Astrocyte (in vitro differentiated cells and primary cell): ENCODE data around the gene CCNK. TPM values are rescaled to one million over a fixed set of nuclear protein-coding genes. Genes with fewer than 3 reads are reported as not detected.

Experiments
- DNase-seq: peaks from one replicate; pipeline ENCODE4 v3.0.0-alpha.2; 2010; ENCODE audit warnings: low read depth
- FAIRE-seq: peaks from 2 replicates; lab custom pipeline; 2011; peaks lifted over from hg19 to GRCh38; lab: Jason Lieb, UNC
- H2AFZ ChIP-seq: 2 replicates; pipeline ENCODE4 v1.6.0; 2012; ENCODE audit warnings: low read depth, low read length, inconsistent platforms
- H3K27ac ChIP-seq: 2 replicates; pipeline ENCODE4 v1.5.1; 2011; ENCODE audit warnings: low read depth, low read length, inconsistent platforms
- H3K27me3 ChIP-seq: 2 replicates; pipeline ENCODE4 v1.6.0; 2011; ENCODE audit warnings: low read length, inconsistent platforms; ENCODE audit not compliant: insufficient read depth
- H3K36me3 ChIP-seq: 2 replicates; pipeline ENCODE4 v1.5.1; 2011; ENCODE audit warnings: low read length, inconsistent platforms; ENCODE audit not compliant: insufficient read depth
- H3K4me1 ChIP-seq: 2 replicates; pipeline ENCODE4 v1.5.1; 2011; ENCODE audit warnings: low read length, inconsistent platforms; ENCODE audit not compliant: insufficient read depth
- H3K4me2 ChIP-seq: 2 replicates; pipeline ENCODE4 v1.6.0; 2012; ENCODE audit warnings: low read length, inconsistent platforms
- H3K4me3 ChIP-seq: 2 replicates; pipeline ENCODE4 v1.5.1; 2011; ENCODE audit warnings: low read depth, mild to moderate bottlenecking, low read length, inconsistent platforms; ENCODE audit not compliant: insufficient read depth
- H3K79me2 ChIP-seq: 2 replicates; pipeline ENCODE4 v1.6.0; 2012; ENCODE audit warnings: mild to moderate bottlenecking, low read length, inconsistent platforms; ENCODE audit not compliant: insufficient read depth
- H3K9ac ChIP-seq: 2 replicates; pipeline ENCODE4 v1.6.0; 2012; ENCODE audit warnings: mild to moderate bottlenecking, low read length, inconsistent platforms
- H3K9me3 ChIP-seq: 2 replicates; pipeline ENCODE4 v1.5.1; 2012; ENCODE audit warnings: low read depth, mild to moderate bottlenecking, low read length, inconsistent platforms; ENCODE audit not compliant: insufficient read depth
- H4K20me1 ChIP-seq: 2 replicates; pipeline ENCODE4 v1.6.0; 2012; ENCODE audit warnings: low read length, inconsistent platforms; ENCODE audit not compliant: insufficient read depth
- H3K27ac Mint-ChIP-seq: one replicate; pipeline ENCODE4 v1.8.0; 2021; ENCODE audit warnings: mild to moderate bottlenecking, mixed read lengths; ENCODE audit not compliant: unreplicated experiment
- H3K27me3 Mint-ChIP-seq: one replicate; pipeline ENCODE4 v1.8.0; 2021; ENCODE audit warnings: low read depth, mixed read lengths; ENCODE audit not compliant: unreplicated experiment
- H3K36me3 Mint-ChIP-seq: one replicate; pipeline ENCODE4 v1.8.0; 2021; ENCODE audit warnings: low read depth, mixed read lengths; ENCODE audit not compliant: unreplicated experiment
- H3K4me1 Mint-ChIP-seq: one replicate; pipeline ENCODE4 v1.8.0; 2021; ENCODE audit warnings: low read depth, mixed read lengths; ENCODE audit not compliant: unreplicated experiment
- H3K4me3 Mint-ChIP-seq: one replicate; pipeline ENCODE4 v1.8.0; 2021; ENCODE audit warnings: mild to moderate bottlenecking, moderate library complexity, mixed read lengths; ENCODE audit not compliant: unreplicated experiment
- H3K9me3 Mint-ChIP-seq: one replicate; pipeline ENCODE4 v1.8.0; 2021; ENCODE audit warnings: mild to moderate bottlenecking, mixed read lengths; ENCODE audit not compliant: unreplicated experiment
- EZH2 ChIP-seq: IDR thresholded peaks from 2 replicates; pipeline ENCODE4 v1.6.1; 2012; ENCODE audit warnings: mild to moderate bottlenecking, low read length, inconsistent platforms; ENCODE audit not compliant: insufficient read depth
- total RNA-seq: library from RNA; stranded (reverse); gene quantifications from 2 replicates; pipeline ENCODE4 v1.2.1, GENCODE V29; 2021
- TF ChIP-seq, protein P1 (sequence below): IDR thresholded peaks from 2 replicates; pipeline ENCODE4 v1.5.1; 2011; ENCODE audit warnings: low read depth, mild to moderate bottlenecking, inconsistent platforms, low read length, moderate library complexity; ENCODE audit not compliant: insufficient read depth

The CCNK gene
- total RNA-seq, 1 donor from 2014 or later = 121 TPM

GRCh38 chr14:99537399-99537798 is 56.2 kb downstream of the CCNK start:
- Histone ChIP-seq H3K36me3 (no peaks in the 10 kb centered on the region), H3K79me2 (peaks cover 75% of the 10 kb centered on the region), H3K9me3 (no peaks in the 10 kb centered on the region), H4K20me1 (peaks cover 19% of the 10 kb centered on the region), H3K4me2 (peak overlapping the region; percentile 73), H3K4me1 (peaks cover 43% of the 10 kb centered on the region), H3K27ac (peak overlapping the region; percentile 73), H2AFZ (no peak overlapping the region), H3K27me3 (no peaks in the 10 kb centered on the region), H3K4me3 (no peak overlapping the region), H3K9ac (peak overlapping the region; percentile 60)
- Mint-ChIP-seq H3K27me3 (peaks cover 10% of the 10 kb centered on the region), H3K4me3 (no peak overlapping the region), H3K27ac (no peak overlapping the region), H3K36me3 (no peaks in the 10 kb centered on the region), H3K9me3 (no peaks in the 10 kb centered on the region), H3K4me1 (peaks cover 15% of the 10 kb centered on the region)
- DNase-seq = peak; percentile 85
- no peak for FAIRE-seq
- TF ChIP-seq, protein P1, sequence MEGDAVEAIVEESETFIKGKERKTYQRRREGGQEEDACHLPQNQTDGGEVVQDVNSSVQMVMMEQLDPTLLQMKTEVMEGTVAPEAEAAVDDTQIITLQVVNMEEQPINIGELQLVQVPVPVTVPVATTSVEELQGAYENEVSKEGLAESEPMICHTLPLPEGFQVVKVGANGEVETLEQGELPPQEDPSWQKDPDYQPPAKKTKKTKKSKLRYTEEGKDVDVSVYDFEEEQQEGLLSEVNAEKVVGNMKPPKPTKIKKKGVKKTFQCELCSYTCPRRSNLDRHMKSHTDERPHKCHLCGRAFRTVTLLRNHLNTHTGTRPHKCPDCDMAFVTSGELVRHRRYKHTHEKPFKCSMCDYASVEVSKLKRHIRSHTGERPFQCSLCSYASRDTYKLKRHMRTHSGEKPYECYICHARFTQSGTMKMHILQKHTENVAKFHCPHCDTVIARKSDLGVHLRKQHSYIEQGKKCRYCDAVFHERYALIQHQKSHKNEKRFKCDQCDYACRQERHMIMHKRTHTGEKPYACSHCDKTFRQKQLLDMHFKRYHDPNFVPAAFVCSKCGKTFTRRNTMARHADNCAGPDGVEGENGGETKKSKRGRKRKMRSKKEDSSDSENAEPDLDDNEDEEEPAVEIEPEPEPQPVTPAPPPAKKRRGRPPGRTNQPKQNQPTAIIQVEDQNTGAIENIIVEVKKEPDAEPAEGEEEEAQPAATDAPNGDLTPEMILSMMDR = no peak
- TF ChIP-seq EZH2 = no peak

DNA sequence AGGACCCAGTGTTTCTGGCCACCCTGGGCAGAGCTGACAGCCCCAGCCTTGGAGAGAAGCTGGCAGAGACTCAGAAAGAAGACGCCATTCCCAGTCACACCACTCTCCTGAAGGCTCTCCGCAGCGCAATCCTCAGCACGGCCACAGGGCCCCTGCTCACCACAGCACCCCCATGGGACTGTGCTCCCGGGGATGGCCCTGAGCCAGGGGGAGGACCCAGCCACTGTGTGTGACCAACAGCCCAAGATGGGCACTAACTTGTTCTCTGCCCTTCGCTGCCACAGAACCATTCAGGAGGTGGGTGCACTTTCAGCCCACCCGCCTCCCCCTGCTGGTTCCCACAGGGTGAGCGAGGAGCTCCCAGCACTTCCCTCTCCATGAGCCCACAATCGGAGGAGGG is 57.1 kb downstream of the CCNK start:
- DNase-seq (peak; percentile 28), FAIRE-seq (no peak)
- Histone ChIP-seq H3K27ac (peak overlapping the region; percentile 73), H3K4me1 (peaks cover 41% of the 10 kb centered on the region), H3K79me2 (peaks cover 80% of the 10 kb centered on the region), H4K20me1 (peaks cover 25% of the 10 kb centered on the region), H3K27me3 (no peaks in the 10 kb centered on the region), H3K36me3 (no peaks in the 10 kb centered on the region), H2AFZ (peak overlapping the region; percentile 15), H3K9ac (peak overlapping the region; percentile 60), H3K4me2 (peak overlapping the region; percentile 73), H3K4me3 (no peak overlapping the region), H3K9me3 (no peaks in the 10 kb centered on the region)
- Mint-ChIP-seq H3K36me3 (no peaks in the 10 kb centered on the region), H3K27ac (peak overlapping the region; percentile 18), H3K4me3 (no peak overlapping the region), H3K4me1 (peaks cover 15% of the 10 kb centered on the region), H3K9me3 (no peaks in the 10 kb centered on the region), H3K27me3 (peaks cover 16% of the 10 kb centered on the region)
- TF ChIP-seq, protein P1 = peak; percentile 20
- no peak for TF ChIP-seq EZH2

DNA sequence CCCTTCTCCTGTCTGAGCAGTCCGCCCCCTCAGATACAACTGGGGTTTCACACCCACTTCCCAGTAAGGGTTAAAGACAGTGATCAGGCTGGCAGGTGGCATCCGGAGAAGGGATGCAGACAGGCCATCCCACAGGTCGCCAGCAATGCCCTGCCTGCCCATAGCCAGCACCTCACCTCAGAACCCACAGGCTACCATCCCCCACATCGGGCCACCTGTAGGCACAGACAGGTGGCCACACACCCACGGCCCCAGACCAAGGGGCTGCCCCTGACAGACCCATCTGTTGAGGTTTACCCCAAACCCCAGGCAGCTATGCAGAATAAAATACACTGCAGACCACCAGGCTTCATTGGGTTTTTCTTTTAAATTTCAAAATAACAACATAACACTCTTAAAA is 57.5 kb downstream of the CCNK start:
- Histone ChIP-seq H3K4me2 (peak overlapping the region; percentile 73), H2AFZ (no peak overlapping the region), H3K4me1 (peaks cover 41% of the 10 kb centered on the region), H3K9me3 (no peaks in the 10 kb centered on the region), H3K79me2 (peaks cover 80% of the 10 kb centered on the region), H3K27ac (no peak overlapping the region), H3K9ac (peak overlapping the region; percentile 60), H3K4me3 (no peak overlapping the region), H3K36me3 (no peaks in the 10 kb centered on the region), H4K20me1 (peaks cover 29% of the 10 kb centered on the region), H3K27me3 (no peaks in the 10 kb centered on the region)
- Mint-ChIP-seq H3K4me1 (peaks cover 15% of the 10 kb centered on the region), H3K27ac (no peak overlapping the region), H3K36me3 (peaks cover 2% of the 10 kb centered on the region), H3K4me3 (no peak overlapping the region), H3K9me3 (no peaks in the 10 kb centered on the region), H3K27me3 (peaks cover 21% of the 10 kb centered on the region)
- TF ChIP-seq EZH2 = no peak
- TF ChIP-seq, protein P1 = no peak
- no peak for FAIRE-seq
- no peak for DNase-seq
